Breast epithelium (tissue), 3 donors: ENCODE results near the gene UBAC1.

ENCODE experiments used
- CTCF ChIP-seq, 3 donors: fragments of 450-650 bp; IDR thresholded peaks; one replicate each; pipeline ENCODE4 v1.5.1; 2016 to 2017; ENCODE audit warnings: antibody characterized with exemption in 3 of 3, mild to moderate bottlenecking in 3 of 3, moderate library complexity in 3 of 3
- POLR2A ChIP-seq: fragments of 450-650 bp; IDR thresholded peaks from one replicate; pipeline ENCODE4 v1.6.1; 2016; ENCODE audit warnings: antibody characterized with exemption, mild to moderate bottlenecking, moderate library complexity
- POLR2AphosphoS5 ChIP-seq, 3 donors: sonication (generic); formaldehyde crosslinking; IDR thresholded peaks; one replicate each; pipeline ENCODE4 v1.6.1; 2017; ENCODE audit warnings: antibody characterized with exemption in 3 of 3

- no peak for TF ChIP-seq CTCF (IDR thresholded peaks at IDR 0.05)
- TF ChIP-seq POLR2A: no peak
- TF ChIP-seq POLR2AphosphoS5 (IDR thresholded peaks at IDR 0.05): no peak
These were observed 62.4 kb downstream of the UBAC1 start for GRCh38 chr9:135898634-135899407.
